ENCODE data around the gene RNF17. TPM values are rescaled to one million over a fixed set of nuclear protein-coding genes. Genes with fewer than 3 reads are reported as not detected.

Gene RNF17
- total and polyA plus RNA-seq, 12 donors = 0.13 to 0.14 TPM; not detected in 10

Other genes with a start within 250 kb of the RNF17 start
- gene ATP12A, start 83.8 kb upstream of the RNF17 start, total RNA-seq = not detected
- gene ATP12A, start 83.8 kb upstream of the RNF17 start, polyA plus RNA-seq = not detected

Data from heart right ventricle (tissue), 12 donors.